SK-N-SH treated with all-trans-retinoic acid at 6 μM for 48 hours (cell line): ENCODE results near the gene CEP128.

Source experiments
- ATAC-seq: fragments of 200-7000 bp; cut with Tn5 transposase; 3 replicates; pipeline ENCODE4 v1.9.1; 2020; ENCODE audit warnings: mild to moderate bottlenecking, moderate library complexity
- ARNTL ChIP-seq: fragments of 450-650 bp; formaldehyde crosslinking; IDR thresholded peaks from 2 replicates; pipeline ENCODE4 v1.5.0; 2020; ENCODE audit warnings: low read depth, mild to moderate bottlenecking, moderate library complexity, borderline replicate concordance
- BACH2 ChIP-seq: fragments of 250-450 bp; sonication (Bioruptor Pico); IDR thresholded peaks from 2 replicates; pipeline ENCODE4 v1.9.0; 2021; ENCODE audit warnings: mild to moderate bottlenecking, borderline replicate concordance
- CSDC2 ChIP-seq: fragments of 250-450 bp; sonication (Bioruptor Pico); IDR thresholded peaks from 2 replicates; pipeline ENCODE4 v1.5.0; 2020; ENCODE audit warnings: mild to moderate bottlenecking, moderate library complexity
- CSRNP3 ChIP-seq: fragments of 250-450 bp; sonication (Bioruptor Pico); IDR thresholded peaks from 2 replicates; pipeline ENCODE4 v1.5.1; 2021; ENCODE audit warnings: mild to moderate bottlenecking, moderate library complexity
- ESRRG ChIP-seq: fragments of 250-450 bp; sonication (Bioruptor Pico); IDR thresholded peaks from 2 replicates; pipeline ENCODE4 v1.6.1; 2021; ENCODE audit warnings: mild to moderate bottlenecking
- GLIS3 ChIP-seq: fragments of 250-450 bp; sonication (Bioruptor Pico); IDR thresholded peaks from 2 replicates; pipeline ENCODE4 v1.5.0; 2020; ENCODE audit warnings: mild to moderate bottlenecking, moderate library complexity
- OSR1 ChIP-seq: fragments of 250-450 bp; sonication (Bioruptor Pico); IDR thresholded peaks from 2 replicates; pipeline ENCODE4 v1.8.0; 2022; ENCODE audit warnings: moderate library complexity, mild to moderate bottlenecking, inconsistent platforms
- POU6F1 ChIP-seq: fragments of 250-450 bp; sonication (Bioruptor Pico); IDR thresholded peaks from 2 replicates; pipeline ENCODE4 v1.8.0; 2021; ENCODE audit warnings: low read depth, mild to moderate bottlenecking, moderate library complexity, borderline replicate concordance
- PPARA ChIP-seq: fragments of 250-450 bp; sonication (Bioruptor Pico); IDR thresholded peaks from 2 replicates; pipeline ENCODE4 v1.5.0; 2020; ENCODE audit warnings: mild to moderate bottlenecking, borderline replicate concordance
- SNAI2 ChIP-seq: fragments of 250-450 bp; sonication (Bioruptor Pico); IDR thresholded peaks from 2 replicates; pipeline ENCODE4 v1.5.0; 2020; ENCODE audit warnings: mild to moderate bottlenecking, moderate library complexity
- TOX ChIP-seq: fragments of 250-450 bp; sonication (Bioruptor Pico); IDR thresholded peaks from 2 replicates; pipeline ENCODE4 v1.8.0; 2021; ENCODE audit warnings: mild to moderate bottlenecking, moderate library complexity, borderline replicate concordance
- TSHZ2 ChIP-seq: fragments of 250-450 bp; sonication (Bioruptor Pico); IDR thresholded peaks from 2 replicates; pipeline ENCODE4 v1.5.0; 2020; ENCODE audit warnings: mild to moderate bottlenecking, moderate library complexity
- ZC3H10 ChIP-seq: fragments of 250-450 bp; sonication (Bioruptor Pico); IDR thresholded peaks from 2 replicates; pipeline ENCODE4 v1.5.1; 2021; ENCODE audit warnings: mild to moderate bottlenecking, moderate library complexity
- ZFP3 ChIP-seq: fragments of 250-450 bp; sonication (Bioruptor Pico); IDR thresholded peaks from 2 replicates; pipeline ENCODE4 v1.5.0; 2020; ENCODE audit warnings: mild to moderate bottlenecking, moderate library complexity
- ZFP30 ChIP-seq: fragments of 450-650 bp; formaldehyde crosslinking; IDR thresholded peaks from 2 replicates; pipeline ENCODE4 v1.5.0; 2022; ENCODE audit warnings: mild to moderate bottlenecking, moderate library complexity
- ZNF565 ChIP-seq: fragments of 450-650 bp; formaldehyde crosslinking; conservative IDR thresholded peaks from 2 replicates; pipeline ENCODE4 v1.5.0; 2020; ENCODE audit warnings: low read depth, mild to moderate bottlenecking, moderate library complexity
- ZNF70 ChIP-seq: fragments of 450-650 bp; formaldehyde crosslinking; IDR thresholded peaks from 2 replicates; pipeline ENCODE4 v1.5.0; 2020; ENCODE audit warnings: mild to moderate bottlenecking, moderate library complexity
- TF ChIP-seq, protein P1 (sequence below): fragments of 250-450 bp; sonication (Bioruptor Pico); IDR thresholded peaks from 2 replicates; pipeline ENCODE4 v1.8.0; 2020; ENCODE audit warnings: mild to moderate bottlenecking, moderate library complexity, borderline replicate concordance
- TF ChIP-seq, protein P2 (sequence below): fragments of 250-450 bp; sonication (Bioruptor Pico); IDR thresholded peaks from 2 replicates; pipeline ENCODE4 v1.5.1; 2020; ENCODE audit warnings: low read depth, mild to moderate bottlenecking, moderate library complexity

The CEP128 gene

DNA sequence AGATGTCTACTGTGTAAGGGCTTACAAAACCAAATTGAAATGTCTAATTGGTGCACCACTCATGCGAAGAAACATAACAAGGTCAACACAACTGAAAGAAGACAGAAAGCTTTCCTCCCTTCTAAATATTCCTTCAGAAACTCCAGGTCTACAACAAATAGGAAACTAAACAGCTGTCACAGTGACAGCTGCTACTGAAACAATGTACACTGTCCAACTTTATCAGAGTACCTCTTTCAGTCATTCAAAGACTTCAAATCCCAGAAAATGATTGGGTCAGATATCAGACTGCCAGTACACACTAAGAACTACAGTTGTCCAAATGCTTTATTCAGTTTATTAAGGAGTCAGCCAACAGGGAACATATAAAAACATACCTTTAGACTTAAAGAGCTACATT, 35.2 kb downstream of the CEP128 start:
- no peak for ATAC-seq
- no peak for TF ChIP-seq OSR1 (CRISPR knock-in tag)

GRCh38 chr14:80902608-80903007, 38.9 kb downstream of the CEP128 start:
- no peak for TF ChIP-seq ZFP30 (CRISPR knock-in tag)
- no peak for ATAC-seq

- TF ChIP-seq, protein P1, sequence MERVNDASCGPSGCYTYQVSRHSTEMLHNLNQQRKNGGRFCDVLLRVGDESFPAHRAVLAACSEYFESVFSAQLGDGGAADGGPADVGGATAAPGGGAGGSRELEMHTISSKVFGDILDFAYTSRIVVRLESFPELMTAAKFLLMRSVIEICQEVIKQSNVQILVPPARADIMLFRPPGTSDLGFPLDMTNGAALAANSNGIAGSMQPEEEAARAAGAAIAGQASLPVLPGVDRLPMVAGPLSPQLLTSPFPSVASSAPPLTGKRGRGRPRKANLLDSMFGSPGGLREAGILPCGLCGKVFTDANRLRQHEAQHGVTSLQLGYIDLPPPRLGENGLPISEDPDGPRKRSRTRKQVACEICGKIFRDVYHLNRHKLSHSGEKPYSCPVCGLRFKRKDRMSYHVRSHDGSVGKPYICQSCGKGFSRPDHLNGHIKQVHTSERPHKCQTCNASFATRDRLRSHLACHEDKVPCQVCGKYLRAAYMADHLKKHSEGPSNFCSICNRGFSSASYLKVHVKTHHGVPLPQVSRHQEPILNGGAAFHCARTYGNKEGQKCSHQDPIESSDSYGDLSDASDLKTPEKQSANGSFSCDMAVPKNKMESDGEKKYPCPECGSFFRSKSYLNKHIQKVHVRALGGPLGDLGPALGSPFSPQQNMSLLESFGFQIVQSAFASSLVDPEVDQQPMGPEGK = no peak
- no peak for TF ChIP-seq ARNTL (CRISPR knock-in tag)
- no peak for TF ChIP-seq BACH2 (CRISPR knock-in tag)
- TF ChIP-seq, protein P2, sequence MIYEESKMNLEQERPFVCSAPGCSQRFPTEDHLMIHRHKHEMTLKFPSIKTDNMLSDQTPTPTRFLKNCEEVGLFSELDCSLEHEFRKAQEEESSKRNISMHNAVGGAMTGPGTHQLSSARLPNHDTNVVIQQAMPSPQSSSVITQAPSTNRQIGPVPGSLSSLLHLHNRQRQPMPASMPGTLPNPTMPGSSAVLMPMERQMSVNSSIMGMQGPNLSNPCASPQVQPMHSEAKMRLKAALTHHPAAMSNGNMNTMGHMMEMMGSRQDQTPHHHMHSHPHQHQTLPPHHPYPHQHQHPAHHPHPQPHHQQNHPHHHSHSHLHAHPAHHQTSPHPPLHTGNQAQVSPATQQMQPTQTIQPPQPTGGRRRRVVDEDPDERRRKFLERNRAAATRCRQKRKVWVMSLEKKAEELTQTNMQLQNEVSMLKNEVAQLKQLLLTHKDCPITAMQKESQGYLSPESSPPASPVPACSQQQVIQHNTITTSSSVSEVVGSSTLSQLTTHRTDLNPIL = no peak
- no peak for TF ChIP-seq ZNF565 (CRISPR knock-in tag)
- TF ChIP-seq CSRNP3 (CRISPR knock-in tag) = no peak
- no peak for TF ChIP-seq TOX (CRISPR knock-in tag)
- TF ChIP-seq POU6F1 (CRISPR knock-in tag) = no peak
- TF ChIP-seq ZC3H10 = no peak
- no peak for TF ChIP-seq OSR1 (CRISPR knock-in tag)
- TF ChIP-seq ZFP3 (CRISPR knock-in tag) = no peak
- no peak for TF ChIP-seq PPARA (CRISPR knock-in tag)
- no peak for TF ChIP-seq GLIS3 (CRISPR knock-in tag)
- TF ChIP-seq CSDC2 (CRISPR knock-in tag) = no peak
- TF ChIP-seq TSHZ2 = no peak
- no peak for TF ChIP-seq ZNF70
- ATAC-seq = no peak
These were observed 39.7 kb downstream of the CEP128 start for GRCh38 chr14:80901822-80902221.

GRCh38 chr14:80901260-80901659, 40.3 kb downstream of the CEP128 start:
- no peak for ATAC-seq
- TF ChIP-seq TSHZ2 (no peak), BACH2 (CRISPR knock-in tag) (no peak), PPARA (CRISPR knock-in tag) (no peak), ZFP30 (CRISPR knock-in tag) (no peak), CSDC2 (CRISPR knock-in tag) (no peak), ZFP3 (CRISPR knock-in tag) (no peak), ZC3H10 (no peak), ESRRG (no peak), CSRNP3 (CRISPR knock-in tag) (no peak), POU6F1 (CRISPR knock-in tag) (no peak), ZNF565 (CRISPR knock-in tag) (no peak), SNAI2 (no peak)
